ENCODE data around the gene SPATA33. TPM values are rescaled to one million over a fixed set of nuclear protein-coding genes. Genes with fewer than 3 reads are reported as not detected.
"Not testable (repeated sequence)": the region's sequence is repeated elsewhere in the genome, so short reads cannot be mapped to it uniquely, and the experiment has no call there.

SPATA33 gene
- polyA plus RNA-seq, 2 of the 4 experiments (the other 2 are of a cell fraction): 6.1 to 12.1 TPM

GRCh38 chr16:89633064-89633631 is 24.5 kb upstream of the SPATA33 start (continued):
- TF ChIP-seq HOXB5 (CRISPR knock-in tag; IDR thresholded peaks at IDR 0.05): peak; percentile 31; the same call in 1 of the 2 replicates
- no peak for TF ChIP-seq NR3C1 (IDR thresholded peaks at IDR 0.05)
- TF ChIP-seq RCOR1 (IDR thresholded peaks at IDR 0.05; ENCODE audit: low read depth, low read length): no peak
- TF ChIP-seq USF2 (IDR thresholded peaks at IDR 0.05): peak; percentile 84
- TF ChIP-seq GATA3 (IDR thresholded peaks at IDR 0.05; ENCODE audit: borderline replicate concordance): no peak
- TF ChIP-seq SMC3 (IDR thresholded peaks at IDR 0.05): no peak
- TF ChIP-seq HES2 (IDR thresholded peaks at IDR 0.05): no peak
- no peak for TF ChIP-seq TFCP2L1 (CRISPR knock-in tag; IDR thresholded peaks at IDR 0.05)
- no peak for TF ChIP-seq PHF8 (IDR thresholded peaks at IDR 0.05; ENCODE audit: borderline replicate concordance, low read depth)
- TF ChIP-seq HOXA7 (CRISPR knock-in tag; IDR thresholded peaks at IDR 0.05): no peak
- no peak for TF ChIP-seq CBX8 (IDR thresholded peaks at IDR 0.05)

DNA sequence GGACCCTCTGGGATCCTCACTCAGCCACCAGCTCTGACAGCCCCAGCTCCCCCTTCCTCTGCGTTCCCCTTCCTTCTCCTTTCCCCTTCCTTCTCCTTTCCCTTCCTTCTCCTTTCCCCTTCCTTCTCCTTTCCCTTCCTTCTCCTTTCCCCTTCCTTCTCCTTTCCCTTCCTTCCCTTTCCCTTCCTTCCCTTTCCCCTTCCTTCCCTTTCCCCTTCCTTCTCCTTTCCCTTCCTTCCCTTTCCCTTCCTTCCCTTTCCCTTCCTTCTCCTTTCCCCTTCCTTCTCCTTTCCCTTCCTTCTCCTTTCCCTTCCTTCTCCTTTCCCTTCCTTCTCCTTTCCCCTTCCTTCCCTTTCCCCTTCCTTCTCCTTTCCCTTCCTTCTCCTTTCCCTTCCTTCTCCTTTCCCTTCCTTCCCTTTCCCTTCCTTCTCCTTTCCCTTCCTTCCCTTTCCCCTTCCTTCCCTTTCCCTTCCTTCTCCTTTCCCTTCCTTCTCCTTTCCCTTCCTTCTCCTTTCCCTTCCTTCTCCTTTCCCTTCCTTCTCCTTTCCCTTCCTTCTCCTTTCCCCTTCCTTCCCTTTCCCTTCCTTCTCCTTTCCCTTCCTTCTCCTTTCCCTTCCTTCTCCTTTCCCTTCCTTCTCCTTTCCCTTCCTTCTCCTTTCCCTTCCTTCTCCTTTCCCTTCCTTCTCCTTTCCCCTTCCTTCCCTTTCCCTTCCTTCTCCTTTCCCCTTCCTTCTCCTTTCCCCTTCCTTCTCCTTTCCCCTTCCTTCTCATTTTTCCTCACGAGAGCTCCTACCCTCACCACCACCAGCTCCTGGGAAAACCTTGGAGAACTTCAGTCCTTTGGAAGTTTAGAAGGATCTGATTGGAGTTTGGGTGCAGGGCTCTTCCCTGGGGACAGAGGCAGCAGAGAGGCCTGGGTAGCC is 22.9 kb upstream of the SPATA33 start:
- not testable (repeated sequence) for ATAC-seq

DNA sequence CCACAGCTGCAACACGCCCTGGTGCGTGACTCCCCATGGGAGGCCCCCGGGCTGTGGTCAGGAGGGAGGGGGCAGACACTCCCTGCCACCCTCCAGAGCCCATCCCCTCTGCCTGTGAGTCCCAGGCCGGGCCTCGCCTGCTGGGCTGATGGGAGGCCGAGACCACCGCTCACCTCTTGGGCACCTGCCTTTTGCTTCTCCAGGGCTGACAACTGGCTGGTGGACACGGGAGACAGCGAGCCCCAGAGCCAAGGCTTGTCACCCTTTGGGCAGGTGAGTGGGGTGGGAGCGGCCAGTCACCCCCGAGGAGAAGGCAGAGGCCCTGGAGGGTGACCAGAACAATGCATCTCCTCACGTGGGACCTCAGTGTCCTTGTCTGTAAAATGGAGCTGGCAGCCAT is 21.0 kb upstream of the SPATA33 start:
- Histone ChIP-seq H3K4me2 (no peak overlapping the region), H3K4me1 (peaks cover 25% of the 10 kb centered on the region), H3K27ac (no peak overlapping the region), H3K9me3 (no peaks in the 10 kb centered on the region), H3K4me3 (no peak overlapping the region)
- ChIA-PET CTCF (interaction anchor here (0.9 to 2.0 kb wide), 4 partner anchors 19 to 62 kb away, joined by 3 to 22 read pairs (median 4); partner anchors contain the start of gene CPNE7), POLR2A (no interaction called here)
- TF ChIP-seq ZC3H11A (IDR thresholded peaks at IDR 0.05): no peak
- TF ChIP-seq NPAS2 (CRISPR knock-in tag; IDR thresholded peaks at IDR 0.05; ENCODE audit: borderline replicate concordance): no peak
- no peak for TF ChIP-seq ZSCAN20 (CRISPR knock-in tag; IDR thresholded peaks at IDR 0.05)
- TF ChIP-seq HES2 (IDR thresholded peaks at IDR 0.05): no peak
- no peak for TF ChIP-seq BCL3 (IDR thresholded peaks at IDR 0.05)
- no peak for TF ChIP-seq HEYL (CRISPR knock-in tag; IDR thresholded peaks at IDR 0.05)
- no peak for TF ChIP-seq POLR2A (IDR thresholded peaks at IDR 0.05; ENCODE audit: low read length)
- TF ChIP-seq, protein P1, sequence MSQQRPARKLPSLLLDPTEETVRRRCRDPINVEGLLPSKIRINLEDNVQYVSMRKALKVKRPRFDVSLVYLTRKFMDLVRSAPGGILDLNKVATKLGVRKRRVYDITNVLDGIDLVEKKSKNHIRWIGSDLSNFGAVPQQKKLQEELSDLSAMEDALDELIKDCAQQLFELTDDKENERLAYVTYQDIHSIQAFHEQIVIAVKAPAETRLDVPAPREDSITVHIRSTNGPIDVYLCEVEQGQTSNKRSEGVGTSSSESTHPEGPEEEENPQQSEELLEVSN (IDR thresholded peaks at IDR 0.05; ENCODE audit: borderline replicate concordance, low read depth): no peak
- TF ChIP-seq JUN (IDR thresholded peaks at IDR 0.05): no peak
- no peak for TF ChIP-seq JUNB (IDR thresholded peaks at IDR 0.05)
- TF ChIP-seq MYC (IDR thresholded peaks at IDR 0.05; ENCODE audit: borderline replicate concordance, low read length): no peak
- TF ChIP-seq CBX2 (IDR thresholded peaks at IDR 0.05; ENCODE audit: borderline replicate concordance, low read depth): no peak
- no peak for TF ChIP-seq USF2 (IDR thresholded peaks at IDR 0.05)
- no peak for TF ChIP-seq KDM5A (IDR thresholded peaks at IDR 0.05)
- TF ChIP-seq, protein P2, sequence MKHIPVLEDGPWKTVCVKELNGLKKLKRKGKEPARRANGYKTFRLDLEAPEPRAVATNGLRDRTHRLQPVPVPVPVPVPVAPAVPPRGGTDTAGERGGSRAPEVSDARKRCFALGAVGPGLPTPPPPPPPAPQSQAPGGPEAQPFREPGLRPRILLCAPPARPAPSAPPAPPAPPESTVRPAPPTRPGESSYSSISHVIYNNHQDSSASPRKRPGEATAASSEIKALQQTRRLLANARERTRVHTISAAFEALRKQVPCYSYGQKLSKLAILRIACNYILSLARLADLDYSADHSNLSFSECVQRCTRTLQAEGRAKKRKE (CRISPR knock-in tag; IDR thresholded peaks at IDR 0.05; ENCODE audit: low read depth): no peak
- no peak for DNase-seq (ENCODE audit: low read depth in 1 of 2, low spot score in 1 of 2)
- 93% methylated on average over 4 of the region's 12 CpGs for WGBS (ENCODE audit: missing lambda C conversion rate)
- ATAC-seq: no peak
- FAIRE-seq: no peak

More for the DNA sequence above, 22.9 kb upstream of the SPATA33 start:
- H3K4me3 ChIP-seq; DNase-seq (ENCODE audit: low read depth in 1 of 2, low spot score in 1 of 2); POLR2A ChIA-PET; H3K4me2 ChIP-seq; H3K9me3 ChIP-seq; FAIRE-seq: not testable (repeated sequence)
- Histone ChIP-seq H3K27ac (peak overlapping the region in 1 of 2 experiments; percentile 88; a peak in 3 of 6 replicates), H3K4me1 (peaks cover 27% of the 10 kb centered on the region)
- WGBS (ENCODE audit: missing lambda C conversion rate): 49% methylated on average over 2 of the region's 2 CpGs
- CTCF ChIA-PET: interaction anchor here (0.6 to 11.1 kb wide), 5 partner anchors 9 to 61 kb away, joined by 3 to 143 read pairs (median 3); partner anchors contain the start of gene DPEP1

Measured in A549 (cell line).